Measurements from ENCODE around the gene PRR29. TPM values are rescaled to one million over a fixed set of nuclear protein-coding genes. Genes with fewer than 3 reads are reported as not detected.
A peak's percentile ranks its signal among the peaks of the same experiment; 100 is the strongest.

The PRR29 gene
- 0.08 and 0.55 TPM in 2 replicates for total RNA-seq

- TF ChIP-seq, protein P1, sequence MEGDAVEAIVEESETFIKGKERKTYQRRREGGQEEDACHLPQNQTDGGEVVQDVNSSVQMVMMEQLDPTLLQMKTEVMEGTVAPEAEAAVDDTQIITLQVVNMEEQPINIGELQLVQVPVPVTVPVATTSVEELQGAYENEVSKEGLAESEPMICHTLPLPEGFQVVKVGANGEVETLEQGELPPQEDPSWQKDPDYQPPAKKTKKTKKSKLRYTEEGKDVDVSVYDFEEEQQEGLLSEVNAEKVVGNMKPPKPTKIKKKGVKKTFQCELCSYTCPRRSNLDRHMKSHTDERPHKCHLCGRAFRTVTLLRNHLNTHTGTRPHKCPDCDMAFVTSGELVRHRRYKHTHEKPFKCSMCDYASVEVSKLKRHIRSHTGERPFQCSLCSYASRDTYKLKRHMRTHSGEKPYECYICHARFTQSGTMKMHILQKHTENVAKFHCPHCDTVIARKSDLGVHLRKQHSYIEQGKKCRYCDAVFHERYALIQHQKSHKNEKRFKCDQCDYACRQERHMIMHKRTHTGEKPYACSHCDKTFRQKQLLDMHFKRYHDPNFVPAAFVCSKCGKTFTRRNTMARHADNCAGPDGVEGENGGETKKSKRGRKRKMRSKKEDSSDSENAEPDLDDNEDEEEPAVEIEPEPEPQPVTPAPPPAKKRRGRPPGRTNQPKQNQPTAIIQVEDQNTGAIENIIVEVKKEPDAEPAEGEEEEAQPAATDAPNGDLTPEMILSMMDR (IDR thresholded peaks at IDR 0.05; ENCODE audit: insufficient read depth, low read length, poor library complexity, severe bottlenecking): no peak
- H3K27me3 ChIP-seq (ENCODE audit: control insufficient read depth, insufficient read depth, low read length): peaks cover 32% of the 10 kb centered on the region
- H3K4me3 ChIP-seq (ENCODE audit: low read depth, low read length): peak within 1 kb of the TSS; percentile 64
- no peaks in the 10 kb centered on the region for H3K36me3 ChIP-seq (ENCODE audit: control insufficient read depth, insufficient read depth, low read length)
- DNase-seq (ENCODE audit: low read depth): no peak
Observed at GRCh38 chr17:63998050-63998720, at the start of gene PRR29. Gene PRR29 (plus strand): TSS chr17:63998351. CDS start chr17:63998365, 14 bp downstream.

- peaks cover 9% of the 10 kb centered on the region for H3K27me3 ChIP-seq (ENCODE audit: control insufficient read depth, insufficient read depth, low read length)
- H3K36me3 ChIP-seq (ENCODE audit: control insufficient read depth, insufficient read depth, low read length): no peaks in the 10 kb centered on the region
- no peak for DNase-seq (ENCODE audit: low read depth)
- TF ChIP-seq, protein P1 (IDR thresholded peaks at IDR 0.05; ENCODE audit: insufficient read depth, low read length, poor library complexity, severe bottlenecking): no peak
- no peak overlapping the region for H3K4me3 ChIP-seq (ENCODE audit: low read depth, low read length)
Observed at GRCh38 chr17:63948521-63948920, 49.6 kb upstream of the PRR29 start.

- TF ChIP-seq, protein P1 (IDR thresholded peaks at IDR 0.05; ENCODE audit: insufficient read depth, low read length, poor library complexity, severe bottlenecking): no peak
- no peak for DNase-seq (ENCODE audit: low read depth)
- Histone ChIP-seq H3K27me3 (ENCODE audit: control insufficient read depth, insufficient read depth, low read length) (peaks cover 15% of the 10 kb centered on the region), H3K36me3 (ENCODE audit: control insufficient read depth, insufficient read depth, low read length) (no peaks in the 10 kb centered on the region), H3K4me3 (ENCODE audit: low read depth, low read length) (no peak overlapping the region)
Observed at GRCh38 chr17:63949576-63950250, 48.4 kb upstream of the PRR29 start.

DNA sequence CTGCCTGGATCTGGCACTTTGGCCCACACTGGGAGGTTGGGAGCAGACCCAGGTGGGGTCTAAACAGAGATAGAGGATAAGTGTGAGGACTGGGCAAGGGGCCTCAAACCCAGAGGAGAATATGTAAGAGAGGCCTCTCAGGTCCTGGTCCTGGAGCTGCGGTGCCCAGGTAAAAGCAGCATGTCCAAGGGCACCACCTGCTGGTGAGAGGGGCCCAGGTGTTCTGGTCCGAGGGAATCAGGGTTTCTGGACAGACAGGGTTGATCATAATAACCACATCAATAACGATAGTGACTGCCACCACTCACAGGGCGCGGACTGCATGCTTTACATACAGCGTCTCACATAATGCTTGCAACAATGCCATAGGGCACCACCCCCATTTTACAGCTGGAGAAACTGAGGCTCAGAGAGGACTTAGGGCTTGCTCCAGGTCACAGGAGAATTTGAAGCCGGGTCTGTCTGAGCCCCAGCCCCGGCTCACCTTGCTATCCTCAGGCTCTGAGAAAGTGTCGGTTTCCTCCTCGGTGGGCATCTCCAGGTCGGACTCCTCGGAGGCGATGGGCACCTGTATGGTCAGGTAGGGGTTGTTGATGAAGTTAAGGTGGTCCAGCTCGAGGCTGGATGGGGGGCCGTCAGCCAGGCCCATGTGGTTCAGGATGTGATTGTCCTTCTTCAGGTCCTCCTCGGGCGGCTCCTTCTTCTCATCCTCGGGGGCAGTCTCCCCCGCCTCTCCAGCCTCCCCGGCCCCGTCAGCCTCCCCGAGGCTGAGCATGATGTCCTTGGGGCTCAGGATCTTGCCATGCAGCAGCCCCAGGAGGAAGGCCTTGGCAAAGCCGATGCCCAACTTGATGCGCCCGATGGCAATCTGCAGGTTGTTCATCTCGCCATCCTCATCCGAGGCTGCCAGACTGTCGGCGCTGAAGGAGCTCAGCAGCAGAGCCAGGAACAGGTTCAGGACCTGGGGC, 46.9 kb upstream of the PRR29 start:
- no peak overlapping the region for H3K4me3 ChIP-seq (ENCODE audit: low read depth, low read length)
- TF ChIP-seq, protein P1 (IDR thresholded peaks at IDR 0.05; ENCODE audit: insufficient read depth, low read length, poor library complexity, severe bottlenecking): peak; percentile 53
- no peaks in the 10 kb centered on the region for H3K36me3 ChIP-seq (ENCODE audit: control insufficient read depth, insufficient read depth, low read length)
- DNase-seq (ENCODE audit: low read depth): no peak
- peaks cover 17% of the 10 kb centered on the region for H3K27me3 ChIP-seq (ENCODE audit: control insufficient read depth, insufficient read depth, low read length)

- TF ChIP-seq, protein P1 (IDR thresholded peaks at IDR 0.05; ENCODE audit: insufficient read depth, low read length, poor library complexity, severe bottlenecking): no peak
- DNase-seq (ENCODE audit: low read depth): no peak
- H3K4me3 ChIP-seq (ENCODE audit: low read depth, low read length): no peak overlapping the region
- peaks cover 14% of the 10 kb centered on the region for H3K27me3 ChIP-seq (ENCODE audit: control insufficient read depth, insufficient read depth, low read length)
- no peaks in the 10 kb centered on the region for H3K36me3 ChIP-seq (ENCODE audit: control insufficient read depth, insufficient read depth, low read length)
Observed at GRCh38 chr17:63954402-63955063, 43.6 kb upstream of the PRR29 start.

Measured in kidney epithelial cell (primary cell).